Upper lobe of left lung (tissue), 6 donors: ENCODE measurements around the gene RRP9. TPM values are rescaled to one million over a fixed set of nuclear protein-coding genes. Genes with fewer than 3 reads are reported as not detected.

Source experiments
- ATAC-seq, 2 donors: fragments of 200-7000 bp; cut with Tn5 transposase; one replicate each; pipeline ENCODE4 v1.9.1; 2022; ENCODE audit warnings: mild to moderate bottlenecking in 2 of 2, moderate library complexity in 2 of 2; ENCODE audit not compliant: low FRiP score in 2 of 2
- DNase-seq, 2 donors: peaks; one replicate each; pipeline ENCODE4 v3.0.0-alpha.2; 2019 to 2020
- H3K27ac ChIP-seq, 4 donors: fragments of 200-600 bp; sonication (generic); one replicate each; pipeline ENCODE4 v1.5.1; 2016 to 2019
- H3K27me3 ChIP-seq, 4 donors: fragments of 200-600 bp; sonication (generic); one replicate each; pipeline ENCODE4 v1.5.1; 2017 to 2019
- H3K36me3 ChIP-seq, 4 donors: fragments of 200-600 bp; sonication (generic); one replicate each; pipeline ENCODE4 v1.5.1; 2016 to 2019
- H3K4me1 ChIP-seq, 4 donors: fragments of 200-600 bp; sonication (generic); one replicate each; pipeline ENCODE4 v1.5.1; 2018 to 2019
- H3K4me3 ChIP-seq, 4 donors: fragments of 200-600 bp; sonication (generic); one replicate each; pipeline ENCODE4 v1.5.1; 2017 to 2019; ENCODE audit warnings: mild to moderate bottlenecking in 2 of 4, moderate library complexity in 1 of 4
- H3K9me3 ChIP-seq, 4 donors: fragments of 200-600 bp; sonication (generic); one replicate each; pipeline ENCODE4 v1.5.1; 2018 to 2019
- CTCF ChIP-seq, 6 experiments: fragments of 450-650 bp in 4 of 6; fragments of 200-600 bp in 2 of 6; sonication (generic) in 2 of 6; IDR thresholded peaks; one replicate each; pipeline ENCODE4 v1.5.1; 2016 to 2019; ENCODE audit warnings: antibody characterized with exemption in 6 of 6
- EP300 ChIP-seq, 4 donors: sonication (generic); formaldehyde crosslinking; IDR thresholded peaks; one replicate each; pipeline ENCODE4 v1.5.1; 2017; ENCODE audit warnings: antibody characterized with exemption in 4 of 4, control low read depth in 2 of 4
- POLR2A ChIP-seq, 4 donors: fragments of 450-650 bp; IDR thresholded peaks; one replicate each; pipeline ENCODE4 v1.5.1; 2016 to 2017; ENCODE audit warnings: antibody characterized with exemption in 4 of 4, mild to moderate bottlenecking in 2 of 4
- POLR2AphosphoS5 ChIP-seq, 2 donors: sonication (generic); formaldehyde crosslinking; IDR thresholded peaks; one replicate each; pipeline ENCODE4 v1.5.1; 2017; ENCODE audit warnings: antibody characterized with exemption in 2 of 2
- WGBS, 2 donors: methylation state at CpG; one replicate each; pipeline ENCODE4 v1.1.5; 2017 to 2018; 5-methylcytosine and 5-hydroxymethylcytosine counted together
- total RNA-seq, 6 donors: library from RNA; depleted of rRNA in 4 of 6; stranded (reverse); fragments of >200 nt in 4 of 6; gene quantifications; one replicate each; pipeline versions ENCODE4 v1.1.0 to v1.2.1, GENCODE V29; 2016 to 2021
- donor health status: DM: no; HTN: no; CAD: no; lungs with moderate emphysema.
- donor health status: DM: no; HTN: yes; CAD: no; lungs with severe emphysema.

Gene RRP9
- total RNA-seq, 6 donors from 2014 or later: 10.7 to 30.4 (median 19.8) TPM

DNA sequence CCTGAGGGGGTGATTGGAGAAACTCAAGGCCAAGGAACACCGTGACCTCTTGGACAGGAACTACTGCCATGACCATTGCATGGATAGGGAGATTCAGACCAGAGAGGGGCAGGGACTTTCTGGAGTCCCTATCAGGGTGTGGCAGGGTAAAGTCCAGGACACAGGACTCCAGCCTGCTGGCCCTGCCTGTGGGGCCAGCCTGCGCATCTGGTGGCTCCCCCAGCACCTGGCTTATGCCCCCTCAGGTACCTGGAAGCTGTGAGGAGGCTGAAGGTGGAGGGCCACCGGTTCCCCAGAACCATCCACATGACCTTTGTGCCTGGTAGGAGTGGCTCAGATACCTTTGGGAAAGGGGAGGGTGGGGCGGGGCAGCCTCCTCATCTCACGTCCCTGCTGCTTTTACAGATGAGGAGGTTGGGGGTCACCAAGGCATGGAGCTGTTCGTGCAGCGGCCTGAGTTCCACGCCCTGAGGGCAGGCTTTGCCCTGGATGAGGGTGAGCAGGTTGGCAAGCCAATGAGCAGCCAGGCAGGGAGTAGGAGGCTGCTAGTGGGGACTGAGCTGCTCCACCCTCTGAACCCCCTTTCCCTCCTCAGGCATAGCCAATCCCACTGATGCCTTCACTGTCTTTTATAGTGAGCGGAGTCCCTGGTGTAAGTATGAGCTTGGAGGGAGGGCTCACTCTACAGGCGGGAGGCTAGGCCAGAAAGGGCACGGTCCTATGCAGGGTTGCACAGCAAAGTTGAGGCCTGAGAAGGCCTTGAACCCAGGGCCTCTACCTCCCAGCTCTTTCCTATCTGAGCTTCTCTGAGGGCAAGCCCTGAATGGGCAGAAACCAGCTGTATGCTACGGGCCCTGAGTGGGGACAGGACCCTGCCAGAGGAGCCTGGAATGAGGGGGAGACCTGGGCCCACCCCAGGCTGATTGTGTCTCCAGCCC is 44.6 kb upstream of the RRP9 start:
- H3K27me3 ChIP-seq: no peaks in the 10 kb centered on the region
- no peak for TF ChIP-seq CTCF (IDR thresholded peaks at IDR 0.05)
- no peak for TF ChIP-seq POLR2A (IDR thresholded peaks at IDR 0.05)
- TF ChIP-seq POLR2AphosphoS5 (IDR thresholded peaks at IDR 0.05): no peak
- no peak for TF ChIP-seq EP300 (IDR thresholded peaks at IDR 0.05)
- no peaks in the 10 kb centered on the region for H3K9me3 ChIP-seq
- peaks cover 0 to 4% (median 1%) of the 10 kb centered on the region in 4 donors for H3K36me3 ChIP-seq
- no peak overlapping the region for H3K27ac ChIP-seq
- H3K4me1 ChIP-seq: peaks cover 19 to 30% (median 27%) of the 10 kb centered on the region in 4 donors
- DNase-seq: no peak
- ATAC-seq: no peak
- H3K4me3 ChIP-seq: no peak overlapping the region
- WGBS, 2 donors: 81 to 100% methylated on average over 2 to 12 of the region's 12 CpGs

- H3K27me3 ChIP-seq: no peaks in the 10 kb centered on the region
- peak overlapping the region in 1 of 4 donors; percentile 34 for H3K27ac ChIP-seq
- peaks cover 19 to 33% (median 29%) of the 10 kb centered on the region in 4 donors for H3K4me1 ChIP-seq
- H3K4me3 ChIP-seq: no peak overlapping the region
- DNase-seq (no peak), ATAC-seq (no peak)
- no peaks in the 10 kb centered on the region for H3K36me3 ChIP-seq
- no peak for TF ChIP-seq CTCF (IDR thresholded peaks at IDR 0.05)
- no peak for TF ChIP-seq EP300 (IDR thresholded peaks at IDR 0.05)
- no peaks in the 10 kb centered on the region for H3K9me3 ChIP-seq
- WGBS, 2 donors: 89 to 94% methylated on average over 2 to 6 of the region's 6 CpGs
These were observed 43.4 kb upstream of the RRP9 start for GRCh38 chr3:51985063-51985462.

DNA sequence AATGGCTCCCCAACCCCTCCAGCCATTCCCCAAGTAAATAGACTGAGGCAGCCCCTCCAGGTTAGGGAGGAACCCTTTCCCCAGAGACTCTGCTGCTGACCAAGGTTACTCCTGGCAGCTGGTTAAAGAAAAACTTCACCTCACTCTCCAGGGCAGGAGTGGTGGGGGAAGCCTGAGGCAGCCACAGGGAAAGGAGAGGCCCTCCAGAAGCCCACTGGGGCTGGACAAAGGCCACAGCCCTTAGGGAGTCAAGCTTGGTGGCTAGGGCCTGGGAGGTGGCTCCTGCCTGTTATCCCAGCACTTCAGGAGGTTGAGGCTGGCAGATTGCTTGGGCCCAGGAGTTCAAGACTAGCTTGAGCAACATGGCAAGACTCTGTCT is 42.6 kb upstream of the RRP9 start:
- H3K4me1 ChIP-seq: peaks cover 19 to 33% (median 29%) of the 10 kb centered on the region in 4 donors
- DNase-seq (no peak), ATAC-seq (no peak)
- H3K9me3 ChIP-seq: no peaks in the 10 kb centered on the region
- TF ChIP-seq CTCF (IDR thresholded peaks at IDR 0.05) (no peak), EP300 (IDR thresholded peaks at IDR 0.05) (no peak), POLR2A (IDR thresholded peaks at IDR 0.05) (no peak), POLR2AphosphoS5 (IDR thresholded peaks at IDR 0.05) (no peak)
- peak overlapping the region in 2 of 4 donors; percentile 65 to 67 for H3K4me3 ChIP-seq
- no peaks in the 10 kb centered on the region for H3K36me3 ChIP-seq
- H3K27me3 ChIP-seq: no peaks in the 10 kb centered on the region
- H3K27ac ChIP-seq: peak overlapping the region; percentile 88 to 96 (median 93)

DNA sequence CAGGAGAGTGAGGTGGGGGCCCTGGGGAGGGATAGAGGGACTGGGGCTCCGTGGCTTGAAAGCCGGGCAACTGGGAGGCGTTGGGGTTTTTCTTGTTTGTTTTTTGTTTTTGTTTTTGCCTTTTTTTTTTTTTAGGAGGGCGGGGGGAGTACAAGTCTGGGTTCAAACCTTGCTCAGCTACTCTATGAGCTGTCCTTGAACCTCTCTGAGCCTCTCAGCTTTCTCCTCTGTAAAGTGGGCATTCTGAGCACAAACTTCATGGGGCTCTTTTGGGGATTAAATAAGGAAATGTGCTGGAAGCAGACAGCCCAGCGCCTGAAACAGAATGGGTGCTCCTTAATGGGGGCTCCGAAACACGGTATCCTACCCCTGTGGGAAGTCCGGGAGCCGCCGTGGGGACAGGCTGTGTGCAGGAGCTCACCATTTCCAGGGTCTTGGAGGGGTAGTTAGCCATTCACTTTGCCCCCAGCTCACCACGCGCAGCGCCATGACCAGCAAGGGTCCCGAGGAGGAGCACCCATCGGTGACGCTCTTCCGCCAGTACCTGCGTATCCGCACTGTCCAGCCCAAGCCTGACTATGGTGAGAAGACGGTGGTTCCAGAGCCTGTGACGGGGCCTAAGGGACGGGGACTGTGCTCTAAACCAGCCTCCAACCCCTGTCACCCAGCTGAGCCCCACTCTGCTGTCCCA is 42.0 kb upstream of the RRP9 start:
- Histone ChIP-seq H3K27me3 (no peaks in the 10 kb centered on the region), H3K36me3 (no peaks in the 10 kb centered on the region), H3K4me3 (peak overlapping the region in 3 of 4 donors; percentile 59 to 67 (median 65)), H3K4me1 (peaks cover 19 to 33% (median 29%) of the 10 kb centered on the region in 4 donors), H3K9me3 (no peaks in the 10 kb centered on the region), H3K27ac (peak overlapping the region; percentile 88 to 96 (median 93))
- DNase-seq (no peak), ATAC-seq (no peak)
- 65 to 74% methylated on average over 13 to 22 of the region's 22 CpGs for WGBS, 2 donors
- TF ChIP-seq POLR2A (IDR thresholded peaks at IDR 0.05): no peak
- no peak for TF ChIP-seq POLR2AphosphoS5 (IDR thresholded peaks at IDR 0.05)
- no peak for TF ChIP-seq CTCF (IDR thresholded peaks at IDR 0.05)
- no peak for TF ChIP-seq EP300 (IDR thresholded peaks at IDR 0.05)
